A673 (cell line): Measurements from ENCODE around the gene WDR12. TPM values are rescaled to one million over a fixed set of nuclear protein-coding genes. Genes with fewer than 3 reads are reported as not detected.

Experiments used
- BruUV-seq: library from RNA; stranded (reverse); fragments of 400-500 nt; replicated peaks from 2 replicates; lab custom pipeline; 2021; lab: Mats Ljungman, UMichigan
- CTCF ChIA-PET: fragments of 300-600 bp; sonication (Branson Sonifier 250); formaldehyde crosslinking; loops from one replicate; lab custom pipeline; 2022; ENCODE audit warnings: antibody characterized with exemption; lab: Charles Lee
- POLR2A ChIA-PET: fragments of 300-600 bp; sonication (Branson Sonifier 250); formaldehyde crosslinking; loops from one replicate; lab custom pipeline; 2022; ENCODE audit warnings: antibody characterized with exemption; ENCODE audit not compliant: low non-redundant PET; lab: Charles Lee
- DNase-seq: peaks from one replicate; pipeline ENCODE4 v3.0.0-alpha.2; 2015; ENCODE audit warnings: low spot score
- H3K27ac ChIP-seq: fragments of 200-600 bp; sonication (generic); 2 replicates; pipeline ENCODE4 v1.5.1; 2016; ENCODE audit warnings: mixed run types, low read depth, mild to moderate bottlenecking, mixed read lengths, antibody characterized with exemption, low read length; ENCODE audit not compliant: poor library complexity, severe bottlenecking
- H3K27me3 ChIP-seq: fragments of 200-600 bp; sonication (generic); replicated peaks from 2 replicates; pipeline ENCODE4 v1.6.1; 2017; ENCODE audit warnings: mixed run types, low read depth, mild to moderate bottlenecking, mixed read lengths, antibody characterized with exemption, low read length; ENCODE audit not compliant: insufficient read depth, poor library complexity
- H3K36me3 ChIP-seq: fragments of 200-600 bp; sonication (generic); 2 replicates; pipeline ENCODE4 v1.6.1; 2016; ENCODE audit warnings: mixed run types, mild to moderate bottlenecking, mixed read lengths, antibody characterized with exemption, low read length; ENCODE audit not compliant: insufficient read depth, poor library complexity, severe bottlenecking
- H3K4me1 ChIP-seq: fragments of 200-600 bp; sonication (generic); 2 replicates; pipeline ENCODE4 v1.6.1; 2017; ENCODE audit warnings: mixed run types, mild to moderate bottlenecking, mixed read lengths, antibody characterized with exemption, low read length; ENCODE audit not compliant: insufficient read depth, poor library complexity, severe bottlenecking
- H3K4me3 ChIP-seq: fragments of 200-600 bp; sonication (generic); 2 replicates; pipeline ENCODE4 v1.5.1; 2016; ENCODE audit warnings: low read depth, mixed run types, mild to moderate bottlenecking, mixed read lengths, low read length; ENCODE audit not compliant: poor library complexity, severe bottlenecking
- H3K9me3 ChIP-seq: fragments of 200-600 bp; sonication (generic); 2 replicates; pipeline ENCODE4 v1.6.1; 2016; ENCODE audit warnings: mixed run types, low read depth, mild to moderate bottlenecking, mixed read lengths, antibody characterized with exemption, low read length; ENCODE audit not compliant: poor library complexity, severe bottlenecking
- CTCF ChIP-seq: fragments of 300-800, 200-600 bp; sonication (generic); conservative IDR thresholded peaks from 2 replicates; pipeline ENCODE4 v1.5.1; 2017; ENCODE audit warnings: low read depth, mild to moderate bottlenecking, antibody characterized with exemption, low read length, moderate library complexity, mixed read lengths
- EZH2 ChIP-seq: fragments of 200-600 bp; sonication (generic); IDR thresholded peaks from 2 replicates; pipeline ENCODE4 v1.6.1; 2017; ENCODE audit warnings: borderline replicate concordance, low read depth, mild to moderate bottlenecking, mixed read lengths, antibody characterized with exemption, low read length; ENCODE audit not compliant: poor library complexity, severe bottlenecking
- intact Hi-C: fragments of 100-400 bp; cut with micrococcal nuclease; formaldehyde crosslinking; loops from one replicate; pipeline ENCODE4 v1.10.0; 2022; ENCODE audit not compliant: unreplicated experiment
- total RNA-seq: library from RNA; stranded (reverse); gene quantifications from 2 replicates; pipeline ENCODE4 v1.2.3, GENCODE V29; 2021

WDR12 gene
- total RNA-seq, 1 experiment from 2014 or later = 164 TPM

DNA sequence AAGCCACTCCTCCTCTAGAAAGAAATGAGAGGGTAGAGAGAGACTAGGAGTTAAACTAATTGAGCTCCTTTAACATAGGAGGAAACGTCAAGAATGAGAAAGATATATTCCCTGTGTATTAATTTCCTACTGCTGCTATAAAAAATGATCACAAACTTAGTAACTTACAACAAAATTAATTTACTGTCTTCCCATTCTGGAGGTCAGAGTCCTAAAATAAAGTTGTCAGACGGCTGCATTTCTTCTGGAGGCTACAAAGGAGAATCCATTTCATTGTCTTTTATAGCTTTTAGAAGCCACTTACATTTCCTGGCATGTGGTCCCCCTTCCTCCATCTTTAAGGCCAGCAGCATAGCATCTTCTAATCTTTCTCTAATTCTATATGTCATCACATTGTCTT, 66.8 kb downstream of the WDR12 start:
- no peaks in the 10 kb centered on the region for H3K36me3 ChIP-seq
- intact Hi-C loops = no loop called here
- no peaks in the 10 kb centered on the region for H3K4me1 ChIP-seq
- no peaks in the 10 kb centered on the region for H3K27me3 ChIP-seq
- BruUV-seq = no TSS peak
- peaks cover 4% of the 10 kb centered on the region for H3K9me3 ChIP-seq
- CTCF ChIA-PET = no interaction called here
- no peak overlapping the region for H3K27ac ChIP-seq
- no peak for DNase-seq
- no peak overlapping the region for H3K4me3 ChIP-seq
- POLR2A ChIA-PET = no interaction called here
- TF ChIP-seq CTCF = no peak

GRCh38 chr2:202842690-202843089, 68.8 kb downstream of the WDR12 start:
- no TSS peak for BruUV-seq
- no peaks in the 10 kb centered on the region for H3K4me1 ChIP-seq
- peaks cover 4% of the 10 kb centered on the region for H3K9me3 ChIP-seq
- no peak overlapping the region for H3K4me3 ChIP-seq
- H3K27ac ChIP-seq = no peak overlapping the region
- no peaks in the 10 kb centered on the region for H3K27me3 ChIP-seq
- ChIA-PET POLR2A (no interaction called here), CTCF (interaction anchor here (0.6 kb wide), 1 partner anchor 22 kb away, joined by 7 read pairs; no protein-coding TSS in a partner anchor)
- DNase-seq = no peak
- intact Hi-C loops = no loop called here
- no peaks in the 10 kb centered on the region for H3K36me3 ChIP-seq
- TF ChIP-seq EZH2 (no peak), CTCF (no peak)

DNA sequence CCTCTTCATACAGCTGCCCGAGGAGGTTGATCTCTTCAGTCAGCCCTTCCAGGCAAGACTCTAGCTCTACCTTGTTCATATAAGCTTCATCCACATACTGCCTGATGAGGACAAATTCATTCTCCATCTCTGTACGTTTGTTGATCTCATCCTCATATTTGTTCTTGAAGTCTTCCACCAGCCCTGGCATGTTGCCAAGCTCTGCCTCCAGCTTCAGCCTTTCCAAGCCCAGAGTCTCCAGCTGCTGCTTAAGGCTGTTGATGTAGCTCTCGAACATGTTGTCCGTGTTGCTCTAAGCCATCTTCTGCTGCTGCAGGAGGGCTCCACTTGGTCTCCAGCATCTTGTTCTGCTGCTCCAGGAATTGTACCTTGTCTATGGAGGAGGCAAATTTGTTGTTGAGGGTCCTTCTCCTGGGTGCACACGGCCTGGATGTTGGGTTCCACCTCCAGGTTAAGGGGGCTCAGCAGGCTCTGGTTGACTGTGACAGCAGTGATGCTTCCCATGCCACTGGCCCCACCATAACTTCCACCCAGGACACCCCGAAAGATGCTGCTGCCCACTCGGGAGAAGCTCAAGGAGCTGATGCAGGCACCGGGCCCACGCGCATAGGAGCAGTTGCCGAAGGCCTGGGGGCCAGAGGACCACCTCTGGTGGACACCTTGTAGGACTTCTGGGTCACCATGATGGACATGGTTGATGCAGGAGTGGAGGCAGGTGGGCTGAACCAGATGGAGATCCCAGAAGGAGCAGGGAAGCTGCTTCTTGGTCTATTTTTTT, 70.2 kb downstream of the WDR12 start:
- Histone ChIP-seq H3K36me3 (no peaks in the 10 kb centered on the region), H3K27ac (no peak overlapping the region), H3K9me3 (peaks cover 4% of the 10 kb centered on the region), H3K4me3 (no peak overlapping the region), H3K4me1 (no peaks in the 10 kb centered on the region), H3K27me3 (no peaks in the 10 kb centered on the region)
- DNase-seq = peak; percentile 22
- no peak for TF ChIP-seq EZH2
- no peak for TF ChIP-seq CTCF
- POLR2A ChIA-PET = no interaction called here
- CTCF ChIA-PET = no interaction called here
- BruUV-seq = no TSS peak
- intact Hi-C loops = no loop called here
